Measurements from ENCODE around the gene DNAJC5G. TPM values are rescaled to one million over a fixed set of nuclear protein-coding genes. Genes with fewer than 3 reads are reported as not detected.

DNAJC5G gene
- polyA plus RNA-seq, 3 donors = not detected

- Histone ChIP-seq H3K9me3 (replicated peaks in 1 of 2; ENCODE audit: control insufficient read depth in 1 of 2, insufficient read depth in 1 of 2, low read length in 2 of 2) (no peaks in the 10 kb centered on the region), H3K27me3 (ENCODE audit: control insufficient read depth in 2 of 2, insufficient read depth in 2 of 2, low read length in 2 of 2) (no peaks in the 10 kb centered on the region), H3K27ac (ENCODE audit: low read depth in 1 of 2, low read length in 2 of 2) (no peak overlapping the region), H3K36me3 (replicated peaks in 1 of 2; ENCODE audit: control insufficient read depth in 1 of 2, insufficient read depth in 2 of 2, low read length in 2 of 2) (peaks cover 72 to 98% of the 10 kb centered on the region in 2 donors), H3K4me3 (replicated peaks in 1 of 3; ENCODE audit: low read depth in 2 of 3, low read length in 3 of 3) (no peak overlapping the region), H3K9ac (ENCODE audit: insufficient read depth, low read length, poor library complexity, severe bottlenecking) (no peak overlapping the region), H3K79me2 (ENCODE audit: insufficient read depth, low read length) (no peaks in the 10 kb centered on the region), H3K4me2 (replicated peaks; ENCODE audit: extremely low read depth, low read length, poor library complexity, severe bottlenecking) (no peak overlapping the region), H2AFZ (ENCODE audit: insufficient read depth, low read depth, low read length, poor library complexity, severe bottlenecking) (no peak overlapping the region), H4K20me1 (ENCODE audit: insufficient read depth, low read length) (no peaks in the 10 kb centered on the region), H3K4me1 (ENCODE audit: control insufficient read depth in 1 of 2, insufficient read depth in 2 of 2, low read length in 2 of 2) (no peaks in the 10 kb centered on the region)
- Mint-ChIP-seq H3K27ac (peak overlapping the region in 1 of 7 donors; percentile 47), H3K4me1 (no peaks in the 10 kb centered on the region), H3K36me3 (peaks cover 82 to 98% of the 10 kb centered on the region in 2 donors), H3K9me3 (no peaks in the 10 kb centered on the region), H3K4me3 (no peak overlapping the region), H3K27me3 (ENCODE audit: low read depth in 3 of 3) (peaks cover 0 to 2% (median 1%) of the 10 kb centered on the region in 3 donors)
- no peak for TF ChIP-seq CTCF (IDR thresholded peaks at IDR 0.05)
- 95% methylated on average over 14 of the region's 14 CpGs for WGBS (ENCODE audit: insufficient coverage)
- DNase-seq = no peak
- intact Hi-C loops (cut with micrococcal nuclease) = no loop called here
These were observed 41.9 kb upstream of the DNAJC5G start for GRCh38 chr2:27233341-27233740.

- Mint-ChIP-seq H3K9me3 (no peaks in the 10 kb centered on the region), H3K4me3 (no peak overlapping the region), H3K27ac (peak overlapping the region in 2 of 7 donors; percentile 3 to 14), H3K4me1 (no peaks in the 10 kb centered on the region), H3K27me3 (ENCODE audit: low read depth in 3 of 3) (peaks cover 0 to 1% (median 0%) of the 10 kb centered on the region in 3 donors), H3K36me3 (peaks cover 97 to 100% of the 10 kb centered on the region in 2 donors)
- Histone ChIP-seq H3K79me2 (ENCODE audit: insufficient read depth, low read length) (no peaks in the 10 kb centered on the region), H3K9ac (ENCODE audit: insufficient read depth, low read length, poor library complexity, severe bottlenecking) (no peak overlapping the region), H2AFZ (ENCODE audit: insufficient read depth, low read depth, low read length, poor library complexity, severe bottlenecking) (no peak overlapping the region), H3K27me3 (ENCODE audit: control insufficient read depth in 2 of 2, insufficient read depth in 2 of 2, low read length in 2 of 2) (no peaks in the 10 kb centered on the region), H3K4me1 (ENCODE audit: control insufficient read depth in 1 of 2, insufficient read depth in 2 of 2, low read length in 2 of 2) (no peaks in the 10 kb centered on the region), H3K27ac (ENCODE audit: low read depth in 1 of 2, low read length in 2 of 2) (no peak overlapping the region), H3K36me3 (replicated peaks in 1 of 2; ENCODE audit: control insufficient read depth in 1 of 2, insufficient read depth in 2 of 2, low read length in 2 of 2) (peaks cover 94 to 100% of the 10 kb centered on the region in 2 donors), H3K4me2 (replicated peaks; ENCODE audit: extremely low read depth, low read length, poor library complexity, severe bottlenecking) (no peak overlapping the region), H3K9me3 (replicated peaks in 1 of 2; ENCODE audit: control insufficient read depth in 1 of 2, insufficient read depth in 1 of 2, low read length in 2 of 2) (no peaks in the 10 kb centered on the region), H4K20me1 (ENCODE audit: insufficient read depth, low read length) (no peaks in the 10 kb centered on the region), H3K4me3 (replicated peaks in 1 of 3; ENCODE audit: low read depth in 2 of 3, low read length in 3 of 3) (no peak overlapping the region)
- no peak for DNase-seq
- intact Hi-C loops (cut with micrococcal nuclease) = no loop called here
- TF ChIP-seq CTCF (IDR thresholded peaks at IDR 0.05) = no peak
- 96% methylated on average over 4 of the region's 12 CpGs for WGBS (ENCODE audit: insufficient coverage)
These were observed 39.1 kb upstream of the DNAJC5G start for GRCh38 chr2:27236136-27236535.

All from CD14-positive monocyte (primary cell).